Mesendoderm (in vitro differentiated cells): ENCODE data around the gene SLC45A1.

ENCODE experiments used
- DNase-seq: peaks from one replicate; pipeline ENCODE4 v3.0.0; 2013
- H2AK5ac ChIP-seq: 2 replicates; pipeline ENCODE4 v1.6.1; 2013; ENCODE audit warnings: low read length, inconsistent platforms
- H2BK120ac ChIP-seq: 2 replicates; pipeline ENCODE4 v1.6.1; 2013; ENCODE audit warnings: low read depth, mild to moderate bottlenecking, low read length, moderate library complexity, mixed read lengths
- H2BK15ac ChIP-seq: replicated peaks from 2 replicates; pipeline ENCODE4 v1.6.1; 2013; ENCODE audit warnings: low read depth, mild to moderate bottlenecking, moderate library complexity
- H2BK5ac ChIP-seq: 2 replicates; pipeline ENCODE4 v1.6.1; 2013; ENCODE audit warnings: low read length, inconsistent platforms
- H3K18ac ChIP-seq: 2 replicates; pipeline ENCODE4 v1.6.1; 2013; ENCODE audit warnings: mild to moderate bottlenecking, low read length, mixed read lengths
- H3K23ac ChIP-seq: one replicate; pipeline ENCODE4 v1.6.1; 2013; ENCODE audit warnings: low read length
- H3K27ac ChIP-seq: 2 replicates; pipeline ENCODE4 v1.5.1; 2013; ENCODE audit warnings: low read depth, mild to moderate bottlenecking, inconsistent platforms, low read length, moderate library complexity
- H3K27me3 ChIP-seq: 2 replicates; pipeline ENCODE4 v1.6.1; 2013; ENCODE audit warnings: low read length, control low read depth, mild to moderate bottlenecking, inconsistent platforms; ENCODE audit not compliant: insufficient read depth, poor library complexity
- H3K36me3 ChIP-seq: 2 replicates; pipeline ENCODE4 v1.6.1; 2013; ENCODE audit warnings: low read length, inconsistent platforms; ENCODE audit not compliant: control insufficient read depth, insufficient read depth
- H3K4ac ChIP-seq: one replicate; pipeline ENCODE4 v1.6.1; 2013; ENCODE audit warnings: low read depth, mild to moderate bottlenecking, low read length, moderate library complexity
- H3K4me1 ChIP-seq: 2 replicates; pipeline ENCODE4 v1.6.1; 2013; ENCODE audit warnings: low read depth, low read length, inconsistent platforms; ENCODE audit not compliant: control insufficient read depth
- H3K4me2 ChIP-seq: 2 replicates; pipeline ENCODE4 v1.6.1; 2013; ENCODE audit warnings: low read length
- H3K4me3 ChIP-seq: 2 replicates; pipeline ENCODE4 v1.5.1; 2013; ENCODE audit warnings: mild to moderate bottlenecking, low read length
- H3K56ac ChIP-seq: one replicate; pipeline ENCODE4 v1.6.1; 2013; ENCODE audit warnings: low read length
- H3K79me1 ChIP-seq: 2 replicates; pipeline ENCODE4 v1.6.1; 2013; ENCODE audit warnings: low read length, inconsistent platforms
- H3K79me2 ChIP-seq: 2 replicates; pipeline ENCODE4 v1.6.1; 2013; ENCODE audit warnings: mild to moderate bottlenecking, low read length; ENCODE audit not compliant: control insufficient read depth, insufficient read depth
- H3K9ac ChIP-seq: 2 replicates; pipeline ENCODE4 v1.6.1; 2013; ENCODE audit warnings: low read length, inconsistent platforms
- H4K5ac ChIP-seq: one replicate; pipeline ENCODE4 v1.6.1; 2013; ENCODE audit warnings: low read length
- H4K8ac ChIP-seq: one replicate; pipeline ENCODE4 v1.6.1; 2013; ENCODE audit warnings: low read depth, mild to moderate bottlenecking, control low read depth, low read length, moderate library complexity
- WGBS: extraction: QIAGEN DNeasy Blood & Tissue Kit; methylation state at CpG from one replicate; pipeline ENCODE4 v1.1.7; 2013; ENCODE audit warnings: low lambda C conversion rate, missing lambda C conversion rate; ENCODE audit not compliant: insufficient coverage; ENCODE audit errors: extremely low coverage; 5-methylcytosine and 5-hydroxymethylcytosine counted together

SLC45A1 gene

GRCh38 chr1:8329439-8329838 lies 11.5 kb downstream of the SLC45A1 start:
- WGBS: no CpG with 5 or more reads among the region's 12 CpGs
- Histone ChIP-seq H3K4me1 (no peaks in the 10 kb centered on the region), H2BK5ac (no peak overlapping the region), H3K18ac (no peak overlapping the region), H3K4ac (no peak overlapping the region), H3K36me3 (no peaks in the 10 kb centered on the region), H3K79me2 (no peaks in the 10 kb centered on the region), H2AK5ac (no peak overlapping the region), H2BK120ac (no peak overlapping the region), H3K27me3 (no peaks in the 10 kb centered on the region), H4K8ac (no peak overlapping the region), H3K23ac (no peak overlapping the region), H3K27ac (no peak overlapping the region), H3K56ac (no peak overlapping the region), H3K9ac (no peak overlapping the region), H2BK15ac (no peak overlapping the region), H3K4me2 (no peak overlapping the region), H3K79me1 (no peaks in the 10 kb centered on the region), H4K5ac (no peak overlapping the region), H3K4me3 (no peak overlapping the region)
- DNase-seq: no peak

GRCh38 chr1:8329858-8330257 lies 11.9 kb downstream of the SLC45A1 start:
- DNase-seq: no peak
- H3K4me1 ChIP-seq: no peaks in the 10 kb centered on the region
- no peak overlapping the region for H3K9ac ChIP-seq
- H3K4me2 ChIP-seq: no peak overlapping the region
- H3K27ac ChIP-seq: no peak overlapping the region
- H3K56ac ChIP-seq: no peak overlapping the region
- no peak overlapping the region for H4K8ac ChIP-seq
- H3K79me1 ChIP-seq: no peaks in the 10 kb centered on the region
- no peaks in the 10 kb centered on the region for H3K79me2 ChIP-seq
- no CpG with 5 or more reads among the region's 14 CpGs for WGBS
- H3K4ac ChIP-seq: no peak overlapping the region
- H3K36me3 ChIP-seq: no peaks in the 10 kb centered on the region
- H2AK5ac ChIP-seq: no peak overlapping the region
- no peaks in the 10 kb centered on the region for H3K27me3 ChIP-seq
- H2BK120ac ChIP-seq: no peak overlapping the region
- no peak overlapping the region for H3K23ac ChIP-seq
- H3K4me3 ChIP-seq: no peak overlapping the region
- H2BK15ac ChIP-seq: no peak overlapping the region
- no peak overlapping the region for H2BK5ac ChIP-seq
- H4K5ac ChIP-seq: no peak overlapping the region
- H3K18ac ChIP-seq: no peak overlapping the region

GRCh38 chr1:8330271-8331125 lies 12.6 kb downstream of the SLC45A1 start:
- Histone ChIP-seq H3K4me1 (no peaks in the 10 kb centered on the region), H4K5ac (no peak overlapping the region), H2AK5ac (no peak overlapping the region), H3K79me1 (no peaks in the 10 kb centered on the region), H3K27me3 (no peaks in the 10 kb centered on the region), H3K4me3 (no peak overlapping the region), H3K27ac (no peak overlapping the region), H3K4me2 (no peak overlapping the region), H4K8ac (no peak overlapping the region), H3K23ac (no peak overlapping the region), H3K56ac (no peak overlapping the region), H3K4ac (no peak overlapping the region), H2BK120ac (no peak overlapping the region), H3K18ac (no peak overlapping the region), H2BK15ac (no peak overlapping the region), H3K36me3 (no peaks in the 10 kb centered on the region), H3K79me2 (no peaks in the 10 kb centered on the region), H3K9ac (no peak overlapping the region), H2BK5ac (no peak overlapping the region)
- DNase-seq: no peak
- no CpG with 5 or more reads among the region's 47 CpGs for WGBS

GRCh38 chr1:8332806-8333205 lies 14.9 kb downstream of the SLC45A1 start:
- H3K56ac ChIP-seq: no peak overlapping the region
- DNase-seq: no peak

GRCh38 chr1:8333246-8333987 lies 15.5 kb downstream of the SLC45A1 start:
- H4K8ac ChIP-seq: no peak overlapping the region
- H2AK5ac ChIP-seq: no peak overlapping the region
- H3K4me3 ChIP-seq: no peak overlapping the region
- H3K9ac ChIP-seq: no peak overlapping the region
- no peaks in the 10 kb centered on the region for H3K79me1 ChIP-seq
- DNase-seq: no peak
- H3K4ac ChIP-seq: no peak overlapping the region
- H3K27me3 ChIP-seq: no peaks in the 10 kb centered on the region
- H3K27ac ChIP-seq: no peak overlapping the region
- H3K36me3 ChIP-seq: no peaks in the 10 kb centered on the region
- H4K5ac ChIP-seq: no peak overlapping the region
- no peaks in the 10 kb centered on the region for H3K79me2 ChIP-seq
- no peak overlapping the region for H3K56ac ChIP-seq
- no peak overlapping the region for H3K23ac ChIP-seq
- H3K18ac ChIP-seq: no peak overlapping the region
- WGBS: no CpG with 5 or more reads among the region's 16 CpGs
- H3K4me1 ChIP-seq: no peaks in the 10 kb centered on the region
- no peak overlapping the region for H2BK15ac ChIP-seq
- H2BK120ac ChIP-seq: no peak overlapping the region
- no peak overlapping the region for H2BK5ac ChIP-seq
- no peak overlapping the region for H3K4me2 ChIP-seq

More at GRCh38 chr1:8332806-8333205, 14.9 kb downstream of the SLC45A1 start:
- Histone ChIP-seq H4K8ac (no peak overlapping the region), H3K27ac (no peak overlapping the region), H3K4me2 (no peak overlapping the region), H3K79me1 (no peaks in the 10 kb centered on the region), H2BK120ac (no peak overlapping the region), H3K4ac (no peak overlapping the region), H2BK15ac (no peak overlapping the region), H3K79me2 (no peaks in the 10 kb centered on the region), H2BK5ac (no peak overlapping the region), H2AK5ac (no peak overlapping the region), H3K18ac (no peak overlapping the region), H3K4me1 (no peaks in the 10 kb centered on the region), H3K36me3 (no peaks in the 10 kb centered on the region), H3K4me3 (no peak overlapping the region), H3K27me3 (no peaks in the 10 kb centered on the region), H4K5ac (no peak overlapping the region), H3K9ac (no peak overlapping the region), H3K23ac (no peak overlapping the region)
- WGBS: no CpG with 5 or more reads among the region's 16 CpGs
